Measurements from ENCODE around the gene GPR153.

DNA sequence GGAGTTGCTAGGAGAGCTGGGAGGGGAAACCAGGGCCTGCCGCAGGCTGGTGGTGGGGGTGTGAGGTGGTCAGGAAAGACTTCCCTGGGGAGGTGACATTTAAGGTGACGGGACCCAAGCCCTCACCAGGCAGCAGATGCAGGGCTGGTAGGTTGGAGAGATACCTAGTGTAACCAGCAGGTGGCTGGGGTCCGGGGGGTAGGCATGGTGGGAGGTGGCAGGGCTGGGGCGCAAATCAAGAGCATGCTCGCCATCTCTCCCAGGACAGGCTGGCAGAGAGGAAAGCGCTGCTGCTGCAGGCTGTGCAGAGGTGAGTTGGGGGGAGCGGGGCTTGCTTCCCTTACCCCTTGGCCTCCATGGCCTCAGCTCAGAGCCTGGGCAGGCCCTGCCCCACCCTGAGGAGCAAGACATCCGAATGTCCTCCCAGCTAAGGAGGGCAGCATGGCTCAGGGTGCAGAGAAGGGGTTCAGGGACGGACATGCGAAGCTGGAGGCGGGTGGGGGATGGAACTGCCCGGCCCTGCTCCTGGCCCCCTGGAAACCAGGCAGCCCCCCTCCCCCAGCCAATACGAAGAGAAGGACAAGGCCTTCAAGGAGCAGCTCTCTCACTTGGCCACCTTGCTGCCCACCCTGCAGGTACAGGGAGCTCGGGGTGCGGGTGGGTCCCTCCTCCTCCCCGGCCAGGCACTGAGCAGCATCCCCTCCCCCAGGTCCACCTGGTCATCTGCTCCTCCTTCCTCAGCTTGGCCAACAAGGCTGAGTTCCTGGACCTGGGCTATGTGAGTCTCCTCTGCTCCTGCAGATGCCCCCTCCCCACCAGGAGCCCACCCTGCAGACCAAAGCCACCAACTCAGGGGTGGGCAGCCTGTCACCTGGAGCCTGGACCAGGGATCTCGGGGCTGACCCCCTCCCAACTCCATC, 51.0 kb downstream of the GPR153 start:
- TF ChIP-seq ZKSCAN1 (IDR thresholded peaks at IDR 0.05; ENCODE audit: low read length): no peak
- no peak for TF ChIP-seq ZNF749 (CRISPR knock-in tag; IDR thresholded peaks at IDR 0.05; ENCODE audit: borderline replicate concordance)
- TF ChIP-seq, protein P1, sequence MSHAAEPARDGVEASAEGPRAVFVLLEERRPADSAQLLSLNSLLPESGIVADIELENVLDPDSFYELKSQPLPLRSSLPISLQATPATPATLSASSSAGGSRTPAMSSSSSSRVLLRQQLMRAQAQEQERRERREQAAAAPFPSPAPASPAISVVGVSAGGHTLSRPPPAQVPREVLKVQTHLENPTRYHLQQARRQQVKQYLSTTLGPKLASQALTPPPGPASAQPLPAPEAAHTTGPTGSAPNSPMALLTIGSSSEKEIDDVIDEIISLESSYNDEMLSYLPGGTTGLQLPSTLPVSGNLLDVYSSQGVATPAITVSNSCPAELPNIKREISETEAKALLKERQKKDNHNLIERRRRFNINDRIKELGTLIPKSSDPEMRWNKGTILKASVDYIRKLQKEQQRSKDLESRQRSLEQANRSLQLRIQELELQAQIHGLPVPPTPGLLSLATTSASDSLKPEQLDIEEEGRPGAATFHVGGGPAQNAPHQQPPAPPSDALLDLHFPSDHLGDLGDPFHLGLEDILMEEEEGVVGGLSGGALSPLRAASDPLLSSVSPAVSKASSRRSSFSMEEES (CRISPR knock-in tag; IDR thresholded peaks at IDR 0.05): no peak
- no peak for TF ChIP-seq SMAD3 (CRISPR knock-in tag; IDR thresholded peaks at IDR 0.05)
- TF ChIP-seq MTA3 (CRISPR knock-in tag; IDR thresholded peaks at IDR 0.05): no peak
- no peak for TF ChIP-seq ARNTL (CRISPR knock-in tag; IDR thresholded peaks at IDR 0.05)

Measured in HepG2 (cell line).